ENCODE results near the gene ANKRD13B.

ANKRD13B gene

GRCh38 chr17:29579866-29580771 is 12.8 kb upstream of the ANKRD13B start (continued):
- TF ChIP-seq KLF8 (tag by site-specific recombination; IDR thresholded peaks at IDR 0.05) (no peak), YY2 (tag by site-specific recombination; IDR thresholded peaks at IDR 0.05) (no peak), PRDM2 (tag by site-specific recombination; IDR thresholded peaks at IDR 0.05; ENCODE audit: borderline replicate concordance) (no peak), REST (tag by site-specific recombination; IDR thresholded peaks at IDR 0.05) (no peak), ZNF704 (tag by site-specific recombination; IDR thresholded peaks at IDR 0.05) (no peak), ZNF121 (tag by site-specific recombination; IDR thresholded peaks at IDR 0.05) (no peak), KLF10 (tag by site-specific recombination; IDR thresholded peaks at IDR 0.05) (no peak), KLF7 (tag by site-specific recombination; IDR thresholded peaks at IDR 0.05; ENCODE audit: borderline replicate concordance) (no peak), ZNF843 (tag by site-specific recombination; IDR thresholded peaks at IDR 0.05) (no peak), ZNF266 (tag by site-specific recombination; IDR thresholded peaks at IDR 0.05; ENCODE audit: low read depth) (no peak), ZNF658 (tag by site-specific recombination; IDR thresholded peaks at IDR 0.05) (no peak), ZNF580 (tag by site-specific recombination; IDR thresholded peaks at IDR 0.05) (peak; percentile 65; the same call in 1 of the 2 replicates), ZNF623 (tag by site-specific recombination; IDR thresholded peaks at IDR 0.05) (no peak), ZNF223 (tag by site-specific recombination; IDR thresholded peaks at IDR 0.05) (no peak), ZNF416 (tag by site-specific recombination; IDR thresholded peaks at IDR 0.05) (no peak), MYNN (tag by site-specific recombination; IDR thresholded peaks at IDR 0.05; ENCODE audit: borderline replicate concordance) (no peak), PRDM4 (tag by site-specific recombination; IDR thresholded peaks at IDR 0.05) (no peak), ZNF148 (tag by site-specific recombination; IDR thresholded peaks at IDR 0.05; ENCODE audit: borderline replicate concordance) (no peak), ZNF26 (tag by site-specific recombination; IDR thresholded peaks at IDR 0.05) (no peak), ZFP41 (tag by site-specific recombination; IDR thresholded peaks at IDR 0.05; ENCODE audit: borderline replicate concordance) (no peak), ZFP3 (tag by site-specific recombination; IDR thresholded peaks at IDR 0.05; ENCODE audit: low read depth) (no peak)
